K562 (cell line): ENCODE data around the gene CRYGA. TPM values are rescaled to one million over a fixed set of nuclear protein-coding genes. Genes with fewer than 3 reads are reported as not detected.

ENCODE experiments used
- FOXK1 ChIP-seq: sonication (generic); formaldehyde crosslinking; IDR thresholded peaks from 2 replicates; pipeline ENCODE4 v1.8.0; 2022; ENCODE audit warnings: missing genetic modification reagents, mild to moderate bottlenecking, borderline replicate concordance
- HNRNPLL ChIP-seq: fragments of 200-400 bp; formaldehyde crosslinking; IDR thresholded peaks from 2 replicates; pipeline ENCODE4 v1.6.1; 2017; ENCODE audit warnings: low read length, low read depth, mild to moderate bottlenecking; ENCODE audit not compliant: poor library complexity, severe bottlenecking
- PHF8 ChIP-seq: fragments of 200-600 bp; sonication (generic); IDR thresholded peaks from 2 replicates; pipeline ENCODE4 v1.6.1; 2012; ENCODE audit warnings: mixed run types, mild to moderate bottlenecking, inconsistent platforms, low read length, moderate library complexity, borderline replicate concordance
- RAD21 ChIP-seq, 2 experiments: fragments of 250-450 bp in 1 of 2; fragments of 450-650 bp in 1 of 2; sonication (Bioruptor Pico) in 1 of 2; formaldehyde crosslinking in 1 of 2; IDR thresholded peaks in 1 of 2; conservative IDR thresholded peaks in 1 of 2; 2 replicates each; pipeline versions ENCODE4 v1.4.0 to v1.8.0; 2020 to 2022; ENCODE audit warnings: mild to moderate bottlenecking in 2 of 2, moderate library complexity in 1 of 2
- SPI1 ChIP-seq: IDR thresholded peaks from 2 replicates; pipeline ENCODE4 v1.6.1; 2011; ENCODE audit warnings: low read depth, low read length, control low read depth, borderline replicate concordance
- SRF ChIP-seq, 2 experiments: fragments of 250-450, 450-650 bp in 1 of 2; sonication (Bioruptor Pico) in 1 of 2; sonication (generic) in 1 of 2; formaldehyde crosslinking; IDR thresholded peaks; 2 replicates each; pipeline versions ENCODE4 v1.5.0 to v1.5.1; 2020 to 2022; ENCODE audit warnings: mild to moderate bottlenecking in 1 of 2, missing genetic modification reagents in 1 of 2
- ZNF644 ChIP-seq: fragments of 200-800 bp; sonication (Bioruptor generic); IDR thresholded peaks from 2 replicates; pipeline ENCODE4 v1.6.1; 2016; ENCODE audit warnings: low read depth, missing genetic modification characterization, missing compliant biosample characterization
- polyA plus RNA-seq, 8 experiments: library from polyadenylated mRNA; depleted of rRNA in 4 of 8; stranded (reverse) in 5 of 8; unstranded in 3 of 8; fragments of >200 nt; fragmentation: Nextera tagmentation in 2 of 8; fragmentation: Illumina TruSeq in 1 of 8; extraction: Ambion mirVana in 2 of 8; extraction: Trizol in 1 of 8; gene quantifications; 2 replicates each; pipeline versions ENCODE4 v1.2.1 to v1.2.3, GENCODE V29; 2011 to 2014; ENCODE audit warnings: inconsistent platforms in 1 of 8, missing spikeins in 1 of 8
- total RNA-seq, 7 experiments: library from RNA; depleted of rRNA in 6 of 7; stranded (reverse); fragments of >200 nt in 6 of 7; fragmentation: Illumina TruSeq in 2 of 7; extraction: Trizol in 2 of 7; gene quantifications; 2 replicates each; pipeline versions ENCODE4 v1.2.1 to v1.2.3, GENCODE V29; 2011 to 2021; ENCODE audit warnings: low replicate concordance in 1 of 7
- TF ChIP-seq, protein P1 (sequence below), 2 experiments: fragments of 250-450 bp in 1 of 2; fragments of 450-650 bp in 1 of 2; sonication (Bioruptor Pico) in 1 of 2; IDR thresholded peaks; 2 replicates each; pipeline versions ENCODE4 v1.6.1 to v1.8.0; 2016 to 2021; ENCODE audit warnings: mild to moderate bottlenecking in 2 of 2, moderate library complexity in 2 of 2, missing compliant biosample characterization in 1 of 2, missing genetic modification characterization in 1 of 2
- TF ChIP-seq, protein P2 (sequence below), 2 experiments: fragments of 450-650 bp; conservative IDR thresholded peaks; 2 replicates each; pipeline ENCODE4 v1.6.1; 2017; ENCODE audit warnings: mild to moderate bottlenecking in 2 of 2, moderate library complexity in 2 of 2
- TF ChIP-seq, protein P3 (sequence below): sonication (generic); formaldehyde crosslinking; IDR thresholded peaks from 2 replicates; pipeline ENCODE4 v1.8.0; 2022; ENCODE audit warnings: missing genetic modification reagents, mild to moderate bottlenecking, borderline replicate concordance
- TF ChIP-seq, protein P4 (sequence below), 2 experiments: fragments of 450-650 bp in 1 of 2; IDR thresholded peaks; 2 replicates each; pipeline ENCODE4 v1.6.1; 2011 to 2017; ENCODE audit warnings: low read depth in 2 of 2, antibody characterized with exemption in 1 of 2, borderline replicate concordance in 1 of 2, low read length in 1 of 2, mild to moderate bottlenecking in 1 of 2, mixed read lengths in 1 of 2; ENCODE audit not compliant: control insufficient read depth in 1 of 2

Gene CRYGA
- total and polyA plus RNA-seq, 9 of the 15 experiments (the other 6 are each of a cell fraction or from before 2014, with no cell fraction given) = not detected

DNA sequence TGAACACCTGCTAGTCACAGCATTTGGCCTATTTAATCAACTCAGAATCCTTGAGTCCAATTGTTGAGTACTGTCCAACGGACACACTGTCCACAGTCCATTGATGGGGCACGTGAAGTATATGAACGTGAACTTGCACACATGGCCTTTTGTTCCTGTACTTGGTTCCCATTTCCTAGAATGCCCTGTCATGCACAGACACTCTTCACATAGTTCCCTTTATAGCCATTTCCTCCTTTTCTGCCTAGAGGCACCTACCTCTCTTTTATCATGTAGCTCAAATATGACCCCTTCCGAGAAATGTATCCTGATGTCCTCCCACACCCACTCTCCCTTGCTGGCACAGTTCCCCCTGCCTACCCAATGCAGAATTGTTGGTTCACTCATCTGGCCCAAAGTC, 8.7 kb upstream of the CRYGA start (continued):
- TF ChIP-seq, protein P1, sequence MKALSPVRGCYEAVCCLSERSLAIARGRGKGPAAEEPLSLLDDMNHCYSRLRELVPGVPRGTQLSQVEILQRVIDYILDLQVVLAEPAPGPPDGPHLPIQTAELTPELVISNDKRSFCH (CRISPR knock-in tag; IDR thresholded peaks at IDR 0.05) = no peak
- TF ChIP-seq, protein P1 (tag; IDR thresholded peaks at IDR 0.05) = no peak
- TF ChIP-seq, protein P2, sequence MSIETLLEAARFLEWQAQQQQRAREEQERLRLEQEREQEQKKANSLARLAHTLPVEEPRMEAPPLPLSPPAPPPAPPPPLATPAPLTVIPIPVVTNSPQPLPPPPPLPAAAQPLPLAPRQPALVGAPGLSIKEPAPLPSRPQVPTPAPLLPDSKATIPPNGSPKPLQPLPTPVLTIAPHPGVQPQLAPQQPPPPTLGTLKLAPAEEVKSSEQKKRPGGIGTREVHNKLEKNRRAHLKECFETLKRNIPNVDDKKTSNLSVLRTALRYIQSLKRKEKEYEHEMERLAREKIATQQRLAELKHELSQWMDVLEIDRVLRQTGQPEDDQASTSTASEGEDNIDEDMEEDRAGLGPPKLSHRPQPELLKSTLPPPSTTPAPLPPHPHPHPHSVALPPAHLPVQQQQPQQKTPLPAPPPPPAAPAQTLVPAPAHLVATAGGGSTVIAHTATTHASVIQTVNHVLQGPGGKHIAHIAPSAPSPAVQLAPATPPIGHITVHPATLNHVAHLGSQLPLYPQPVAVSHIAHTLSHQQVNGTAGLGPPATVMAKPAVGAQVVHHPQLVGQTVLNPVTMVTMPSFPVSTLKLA (conservative IDR thresholded peaks at IDR 0.05) = peak; percentile 12 to 58; a peak in 2 of 4 replicates
- TF ChIP-seq HNRNPLL = no peak
- no peak for TF ChIP-seq ZNF644 (tag)
- peak in 1 of 2 experiments; percentile 88; a peak in 1 of 4 replicates for TF ChIP-seq SRF (CRISPR knock-in tag; IDR thresholded peaks at IDR 0.05)
- peak in 1 of 2 experiments; percentile 13; a peak in 1 of 4 replicates for TF ChIP-seq RAD21 (CRISPR knock-in tag; conservative IDR thresholded peaks at IDR 0.05 in 1 of 2, IDR thresholded peaks at IDR 0.05 in 1 of 2)
- peak; percentile 78; the same call in 1 of the 2 replicates for TF ChIP-seq SPI1
- TF ChIP-seq, protein P3, sequence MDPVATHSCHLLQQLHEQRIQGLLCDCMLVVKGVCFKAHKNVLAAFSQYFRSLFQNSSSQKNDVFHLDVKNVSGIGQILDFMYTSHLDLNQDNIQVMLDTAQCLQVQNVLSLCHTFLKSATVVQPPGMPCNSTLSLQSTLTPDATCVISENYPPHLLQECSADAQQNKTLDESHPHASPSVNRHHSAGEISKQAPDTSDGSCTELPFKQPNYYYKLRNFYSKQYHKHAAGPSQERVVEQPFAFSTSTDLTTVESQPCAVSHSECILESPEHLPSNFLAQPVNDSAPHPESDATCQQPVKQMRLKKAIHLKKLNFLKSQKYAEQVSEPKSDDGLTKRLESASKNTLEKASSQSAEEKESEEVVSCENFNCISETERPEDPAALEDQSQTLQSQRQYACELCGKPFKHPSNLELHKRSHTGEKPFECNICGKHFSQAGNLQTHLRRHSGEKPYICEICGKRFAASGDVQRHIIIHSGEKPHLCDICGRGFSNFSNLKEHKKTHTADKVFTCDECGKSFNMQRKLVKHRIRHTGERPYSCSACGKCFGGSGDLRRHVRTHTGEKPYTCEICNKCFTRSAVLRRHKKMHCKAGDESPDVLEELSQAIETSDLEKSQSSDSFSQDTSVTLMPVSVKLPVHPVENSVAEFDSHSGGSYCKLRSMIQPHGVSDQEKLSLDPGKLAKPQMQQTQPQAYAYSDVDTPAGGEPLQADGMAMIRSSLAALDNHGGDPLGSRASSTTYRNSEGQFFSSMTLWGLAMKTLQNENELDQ (CRISPR knock-in tag) = no peak
- TF ChIP-seq PHF8 = no peak
- TF ChIP-seq, protein P4, sequence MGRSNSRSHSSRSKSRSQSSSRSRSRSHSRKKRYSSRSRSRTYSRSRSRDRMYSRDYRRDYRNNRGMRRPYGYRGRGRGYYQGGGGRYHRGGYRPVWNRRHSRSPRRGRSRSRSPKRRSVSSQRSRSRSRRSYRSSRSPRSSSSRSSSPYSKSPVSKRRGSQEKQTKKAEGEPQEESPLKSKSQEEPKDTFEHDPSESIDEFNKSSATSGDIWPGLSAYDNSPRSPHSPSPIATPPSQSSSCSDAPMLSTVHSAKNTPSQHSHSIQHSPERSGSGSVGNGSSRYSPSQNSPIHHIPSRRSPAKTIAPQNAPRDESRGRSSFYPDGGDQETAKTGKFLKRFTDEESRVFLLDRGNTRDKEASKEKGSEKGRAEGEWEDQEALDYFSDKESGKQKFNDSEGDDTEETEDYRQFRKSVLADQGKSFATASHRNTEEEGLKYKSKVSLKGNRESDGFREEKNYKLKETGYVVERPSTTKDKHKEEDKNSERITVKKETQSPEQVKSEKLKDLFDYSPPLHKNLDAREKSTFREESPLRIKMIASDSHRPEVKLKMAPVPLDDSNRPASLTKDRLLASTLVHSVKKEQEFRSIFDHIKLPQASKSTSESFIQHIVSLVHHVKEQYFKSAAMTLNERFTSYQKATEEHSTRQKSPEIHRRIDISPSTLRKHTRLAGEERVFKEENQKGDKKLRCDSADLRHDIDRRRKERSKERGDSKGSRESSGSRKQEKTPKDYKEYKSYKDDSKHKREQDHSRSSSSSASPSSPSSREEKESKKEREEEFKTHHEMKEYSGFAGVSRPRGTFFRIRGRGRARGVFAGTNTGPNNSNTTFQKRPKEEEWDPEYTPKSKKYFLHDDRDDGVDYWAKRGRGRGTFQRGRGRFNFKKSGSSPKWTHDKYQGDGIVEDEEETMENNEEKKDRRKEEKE (IDR thresholded peaks at IDR 0.05; ENCODE audit: borderline replicate concordance in 1 of 2, control insufficient read depth in 1 of 2, low read depth in 2 of 2, low read length in 1 of 2) = no peak
- no peak for TF ChIP-seq FOXK1 (CRISPR knock-in tag)
